Liver (tissue), 9 donors: Measurements from ENCODE around the gene ERICH6. TPM values are rescaled to one million over a fixed set of nuclear protein-coding genes. Genes with fewer than 3 reads are reported as not detected.

Experiments
- DNase-seq: peaks from one replicate; pipeline ENCODE4 v3.0.0-alpha.2; 2017; ENCODE audit warnings: low spot score
- H3K27ac ChIP-seq, 2 donors: one replicate each; pipeline ENCODE4 v1.7.0; 2013; ENCODE audit warnings: inconsistent platforms in 2 of 2, low read length in 2 of 2, control low read depth in 1 of 2, low read depth in 1 of 2, mild to moderate bottlenecking in 1 of 2
- H3K27me3 ChIP-seq, 4 donors: one replicate each; pipeline versions ENCODE4 v1.6.1 to v1.7.0; 2013; ENCODE audit warnings: low read length in 3 of 4, inconsistent platforms in 1 of 4, mild to moderate bottlenecking in 1 of 4, moderate library complexity in 1 of 4; ENCODE audit not compliant: control insufficient read depth in 4 of 4, insufficient read depth in 4 of 4
- H3K36me3 ChIP-seq, 4 donors: one replicate each; pipeline versions ENCODE4 v1.6.1 to v1.7.0; 2013; ENCODE audit warnings: low read length in 3 of 4, mild to moderate bottlenecking in 3 of 4, low read depth in 1 of 4, moderate library complexity in 1 of 4; ENCODE audit not compliant: control insufficient read depth in 4 of 4, insufficient read depth in 3 of 4
- H3K4me1 ChIP-seq, 4 donors: one replicate each; pipeline versions ENCODE4 v1.6.1 to v1.7.0; 2013; ENCODE audit warnings: low read length in 3 of 4, mild to moderate bottlenecking in 3 of 4, moderate library complexity in 1 of 4; ENCODE audit not compliant: control insufficient read depth in 4 of 4, insufficient read depth in 4 of 4
- H3K4me3 ChIP-seq, 3 donors: one replicate each; pipeline versions ENCODE4 v1.6.1 to v1.7.0; 2013; ENCODE audit warnings: low read length in 3 of 3, control low read depth in 1 of 3, low read depth in 1 of 3, mild to moderate bottlenecking in 1 of 3
- H3K9ac ChIP-seq, 2 donors: one replicate each; pipeline ENCODE4 v1.7.0; 2013; ENCODE audit warnings: low read length in 2 of 2, mild to moderate bottlenecking in 2 of 2, moderate library complexity in 2 of 2, control low read depth in 1 of 2, low read depth in 1 of 2
- H3K9me3 ChIP-seq, 4 donors: one replicate each; pipeline versions ENCODE4 v1.6.1 to v1.7.0; 2013; ENCODE audit warnings: low read length in 3 of 4; ENCODE audit not compliant: control insufficient read depth in 4 of 4
- EGR1 ChIP-seq, 2 donors: IDR thresholded peaks; 2 replicates each; pipeline ENCODE4 v1.6.1; 2016 to 2018; ENCODE audit warnings: antibody characterized with exemption in 2 of 2, low read depth in 2 of 2
- FOXA2 ChIP-seq: IDR thresholded peaks from 2 replicates; pipeline ENCODE4 v1.6.1; 2016; ENCODE audit warnings: antibody characterized with exemption
- GABPA ChIP-seq, 2 donors: IDR thresholded peaks in 1 of 2; conservative IDR thresholded peaks in 1 of 2; 2 replicates each; pipeline ENCODE4 v1.6.1; 2016; ENCODE audit warnings: antibody characterized with exemption in 2 of 2, mild to moderate bottlenecking in 1 of 2, moderate library complexity in 1 of 2
- HNF4G ChIP-seq: IDR thresholded peaks from 2 replicates; pipeline ENCODE4 v1.6.1; 2016; ENCODE audit warnings: antibody characterized with exemption
- JUND ChIP-seq, 2 donors: IDR thresholded peaks; 2 replicates each; pipeline ENCODE4 v1.6.1; 2016; ENCODE audit warnings: antibody characterized with exemption in 2 of 2
- RAD21 ChIP-seq, 2 donors: IDR thresholded peaks; 2 replicates each; pipeline ENCODE4 v1.6.1; 2016; ENCODE audit warnings: antibody characterized with exemption in 2 of 2, mild to moderate bottlenecking in 2 of 2
- SP1 ChIP-seq: IDR thresholded peaks from 2 replicates; pipeline ENCODE4 v1.6.1; 2018; ENCODE audit warnings: antibody characterized with exemption, mild to moderate bottlenecking
- WGBS: extraction: QIAGEN DNeasy Blood & Tissue Kit; methylation state at CpG from one replicate; pipeline ENCODE4 v1.1.7; 2013; 5-methylcytosine and 5-hydroxymethylcytosine counted together
- polyA plus RNA-seq, 2 donors: library from polyadenylated mRNA; stranded (reverse) in 1 of 2; unstranded in 1 of 2; fragments of 200-250 nt in 1 of 2; fragments of >200 nt in 1 of 2; fragmentation: Nextera tagmentation in 1 of 2; extraction: Ambion mirVana in 1 of 2; gene quantifications; one replicate each; pipeline versions ENCODE4 v1.2.1 to v1.2.3, GENCODE V29; 2013 to 2015
- total RNA-seq, 2 donors: library from RNA; depleted of rRNA; stranded (reverse); fragments of >200 nt; gene quantifications; one replicate each; pipeline ENCODE4 v1.2.3, GENCODE V29; 2014
- TF ChIP-seq, protein P1 (sequence below): IDR thresholded peaks from 2 replicates; pipeline ENCODE4 v1.6.1; 2016; ENCODE audit warnings: antibody characterized with exemption, mild to moderate bottlenecking
- TF ChIP-seq, protein P2 (sequence below): IDR thresholded peaks from 2 replicates; pipeline ENCODE4 v1.6.1; 2016; ENCODE audit warnings: antibody characterized with exemption
- TF ChIP-seq, protein P3 (sequence below): IDR thresholded peaks from 2 replicates; pipeline ENCODE4 v1.6.1; 2016; ENCODE audit warnings: antibody characterized with exemption
- donor health status: healthy.
- donor health status: healthy.
- donor health status: healthy.
- donor health status: healthy.
- donor health status: healthy.

ERICH6 gene
- total and polyA plus RNA-seq, 4 donors: under 0.01 TPM; not detected in 3

DNA sequence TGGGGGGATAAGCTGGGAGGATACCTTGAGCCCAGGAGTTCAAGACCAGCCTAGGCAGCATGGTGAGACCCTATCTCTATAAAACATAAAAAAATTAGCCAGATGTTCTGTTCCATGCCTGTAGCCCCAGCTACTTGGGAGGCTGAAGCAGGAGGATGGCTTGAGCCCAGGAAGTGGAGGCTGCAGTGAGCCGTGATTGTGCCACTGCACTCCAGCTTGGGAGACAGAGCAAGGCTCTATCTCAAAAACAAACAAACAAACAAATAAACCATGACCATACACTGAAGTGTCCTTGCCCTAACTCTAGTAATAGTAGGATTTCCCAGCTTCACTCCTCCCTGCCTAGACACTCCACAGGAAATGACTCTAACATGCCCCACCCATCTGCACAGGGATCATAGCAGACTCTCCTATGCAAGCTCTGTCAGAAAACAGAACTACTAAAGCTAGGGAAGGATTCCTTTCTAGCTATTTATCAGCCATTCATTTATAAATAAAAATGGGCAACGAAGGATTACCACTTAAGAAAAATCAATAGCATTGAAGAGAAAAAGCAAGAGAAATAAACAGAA, 4.6 kb downstream of the ERICH6 start (continued):
- no peak for TF ChIP-seq RAD21 (IDR thresholded peaks at IDR 0.05)

DNA sequence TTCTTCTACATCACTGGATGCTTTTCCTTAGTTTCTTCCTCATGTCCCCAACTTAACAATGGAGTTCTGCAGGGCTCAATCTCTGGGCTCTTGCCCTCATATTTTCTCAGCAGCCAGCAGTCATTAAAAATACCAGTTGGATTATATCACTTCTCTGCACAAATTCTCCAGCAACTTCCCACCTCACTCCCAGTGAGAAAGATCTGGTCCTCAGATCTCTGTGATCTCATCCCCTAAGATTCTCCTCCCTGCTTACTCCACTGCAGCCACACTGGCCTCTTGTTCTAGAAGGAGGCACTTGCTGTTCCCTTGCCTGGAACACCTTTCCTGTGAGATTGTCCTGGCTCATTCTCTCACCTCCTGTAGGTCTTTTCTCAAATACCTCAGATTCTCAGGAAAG, 6.1 kb downstream of the ERICH6 start:
- DNase-seq: no peak
- TF ChIP-seq GABPA (IDR thresholded peaks at IDR 0.05 in 1 of 2, conservative IDR thresholded peaks at IDR 0.05 in 1 of 2) (no peak), FOXA2 (no peak), HNF4G (no peak), SP1 (no peak), JUND (IDR thresholded peaks at IDR 0.05) (no peak)
- TF ChIP-seq, protein P1, sequence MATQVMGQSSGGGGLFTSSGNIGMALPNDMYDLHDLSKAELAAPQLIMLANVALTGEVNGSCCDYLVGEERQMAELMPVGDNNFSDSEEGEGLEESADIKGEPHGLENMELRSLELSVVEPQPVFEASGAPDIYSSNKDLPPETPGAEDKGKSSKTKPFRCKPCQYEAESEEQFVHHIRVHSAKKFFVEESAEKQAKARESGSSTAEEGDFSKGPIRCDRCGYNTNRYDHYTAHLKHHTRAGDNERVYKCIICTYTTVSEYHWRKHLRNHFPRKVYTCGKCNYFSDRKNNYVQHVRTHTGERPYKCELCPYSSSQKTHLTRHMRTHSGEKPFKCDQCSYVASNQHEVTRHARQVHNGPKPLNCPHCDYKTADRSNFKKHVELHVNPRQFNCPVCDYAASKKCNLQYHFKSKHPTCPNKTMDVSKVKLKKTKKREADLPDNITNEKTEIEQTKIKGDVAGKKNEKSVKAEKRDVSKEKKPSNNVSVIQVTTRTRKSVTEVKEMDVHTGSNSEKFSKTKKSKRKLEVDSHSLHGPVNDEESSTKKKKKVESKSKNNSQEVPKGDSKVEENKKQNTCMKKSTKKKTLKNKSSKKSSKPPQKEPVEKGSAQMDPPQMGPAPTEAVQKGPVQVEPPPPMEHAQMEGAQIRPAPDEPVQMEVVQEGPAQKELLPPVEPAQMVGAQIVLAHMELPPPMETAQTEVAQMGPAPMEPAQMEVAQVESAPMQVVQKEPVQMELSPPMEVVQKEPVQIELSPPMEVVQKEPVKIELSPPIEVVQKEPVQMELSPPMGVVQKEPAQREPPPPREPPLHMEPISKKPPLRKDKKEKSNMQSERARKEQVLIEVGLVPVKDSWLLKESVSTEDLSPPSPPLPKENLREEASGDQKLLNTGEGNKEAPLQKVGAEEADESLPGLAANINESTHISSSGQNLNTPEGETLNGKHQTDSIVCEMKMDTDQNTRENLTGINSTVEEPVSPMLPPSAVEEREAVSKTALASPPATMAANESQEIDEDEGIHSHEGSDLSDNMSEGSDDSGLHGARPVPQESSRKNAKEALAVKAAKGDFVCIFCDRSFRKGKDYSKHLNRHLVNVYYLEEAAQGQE: no peak
- TF ChIP-seq, protein P2, sequence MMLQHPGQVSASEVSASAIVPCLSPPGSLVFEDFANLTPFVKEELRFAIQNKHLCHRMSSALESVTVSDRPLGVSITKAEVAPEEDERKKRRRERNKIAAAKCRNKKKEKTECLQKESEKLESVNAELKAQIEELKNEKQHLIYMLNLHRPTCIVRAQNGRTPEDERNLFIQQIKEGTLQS: no peak

DNA sequence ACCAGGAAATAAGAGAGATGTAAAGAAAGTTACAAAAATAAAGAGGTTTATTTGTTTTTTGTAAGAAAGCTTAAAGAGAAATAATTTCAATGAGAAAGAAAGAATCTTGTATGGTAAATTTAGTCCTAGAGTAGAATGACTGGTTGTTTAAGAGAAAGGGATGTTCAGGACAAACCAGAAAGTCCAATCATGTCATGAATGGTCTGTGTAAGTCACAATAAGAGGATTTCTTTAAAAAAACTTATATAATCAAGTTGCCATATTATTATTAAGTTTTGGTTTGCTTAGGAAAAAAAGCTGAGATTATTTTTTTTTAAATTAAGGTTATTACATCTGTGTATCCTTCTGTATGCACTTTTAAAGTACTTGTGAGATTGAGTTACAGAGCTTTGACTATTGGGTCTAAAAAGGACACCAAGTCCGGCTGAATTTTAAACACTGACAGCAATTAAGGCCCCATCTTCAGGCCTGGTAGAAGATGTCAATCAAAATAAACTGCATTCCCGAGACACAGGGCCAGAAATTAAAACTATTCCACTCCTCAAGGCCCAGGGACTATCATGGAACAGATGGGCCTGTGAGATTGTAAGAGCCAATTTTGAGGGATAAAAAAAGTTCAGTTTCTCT, 12.2 kb downstream of the ERICH6 start:
- H3K27me3 ChIP-seq: no peaks in the 10 kb centered on the region
- H3K4me3 ChIP-seq: no peak overlapping the region
- DNase-seq: no peak
- 91% methylated on average over 2 of the region's 2 CpGs for WGBS
- no peaks in the 10 kb centered on the region for H3K4me1 ChIP-seq
- TF ChIP-seq HNF4G: no peak
- TF ChIP-seq EGR1 (IDR thresholded peaks at IDR 0.05; ENCODE audit: low read depth in 2 of 2): no peak
- no peak for TF ChIP-seq FOXA2
- TF ChIP-seq, protein P3, sequence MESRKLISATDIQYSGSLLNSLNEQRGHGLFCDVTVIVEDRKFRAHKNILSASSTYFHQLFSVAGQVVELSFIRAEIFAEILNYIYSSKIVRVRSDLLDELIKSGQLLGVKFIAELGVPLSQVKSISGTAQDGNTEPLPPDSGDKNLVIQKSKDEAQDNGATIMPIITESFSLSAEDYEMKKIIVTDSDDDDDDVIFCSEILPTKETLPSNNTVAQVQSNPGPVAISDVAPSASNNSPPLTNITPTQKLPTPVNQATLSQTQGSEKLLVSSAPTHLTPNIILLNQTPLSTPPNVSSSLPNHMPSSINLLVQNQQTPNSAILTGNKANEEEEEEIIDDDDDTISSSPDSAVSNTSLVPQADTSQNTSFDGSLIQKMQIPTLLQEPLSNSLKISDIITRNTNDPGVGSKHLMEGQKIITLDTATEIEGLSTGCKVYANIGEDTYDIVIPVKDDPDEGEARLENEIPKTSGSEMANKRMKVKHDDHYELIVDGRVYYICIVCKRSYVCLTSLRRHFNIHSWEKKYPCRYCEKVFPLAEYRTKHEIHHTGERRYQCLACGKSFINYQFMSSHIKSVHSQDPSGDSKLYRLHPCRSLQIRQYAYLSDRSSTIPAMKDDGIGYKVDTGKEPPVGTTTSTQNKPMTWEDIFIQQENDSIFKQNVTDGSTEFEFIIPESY: no peak
- no peak for TF ChIP-seq RAD21 (IDR thresholded peaks at IDR 0.05)
- no peaks in the 10 kb centered on the region for H3K9me3 ChIP-seq
- no peaks in the 10 kb centered on the region for H3K36me3 ChIP-seq
- no peak overlapping the region for H3K27ac ChIP-seq
- no peak overlapping the region for H3K9ac ChIP-seq

More for the DNA sequence above, 6.1 kb downstream of the ERICH6 start:
- Histone ChIP-seq H3K36me3 (no peaks in the 10 kb centered on the region), H3K4me3 (no peak overlapping the region), H3K4me1 (no peaks in the 10 kb centered on the region), H3K27ac (no peak overlapping the region), H3K9ac (no peak overlapping the region), H3K27me3 (no peaks in the 10 kb centered on the region), H3K9me3 (no peaks in the 10 kb centered on the region)
